HG03439 (cell line): ENCODE measurements around the gene MAPK8IP3.

Experiments
- ATAC-seq: cut with Tn5 transposase; IDR thresholded peaks from one replicate; pipeline ENCODE4 v1.9.1; 2021; ENCODE audit warnings: mild to moderate bottlenecking, moderate library complexity; ENCODE audit not compliant: unreplicated experiment

MAPK8IP3 gene

GRCh38 chr16:1762196-1762878 lies 56.3 kb downstream of the MAPK8IP3 start:
- no peak for ATAC-seq

- no peak for ATAC-seq
These were observed 57.0 kb downstream of the MAPK8IP3 start for GRCh38 chr16:1762879-1763520.

- no peak for ATAC-seq
These were observed 57.8 kb downstream of the MAPK8IP3 start for GRCh38 chr16:1763521-1764511.

GRCh38 chr16:1764971-1765370 lies 59.0 kb downstream of the MAPK8IP3 start:
- no peak for ATAC-seq

DNA sequence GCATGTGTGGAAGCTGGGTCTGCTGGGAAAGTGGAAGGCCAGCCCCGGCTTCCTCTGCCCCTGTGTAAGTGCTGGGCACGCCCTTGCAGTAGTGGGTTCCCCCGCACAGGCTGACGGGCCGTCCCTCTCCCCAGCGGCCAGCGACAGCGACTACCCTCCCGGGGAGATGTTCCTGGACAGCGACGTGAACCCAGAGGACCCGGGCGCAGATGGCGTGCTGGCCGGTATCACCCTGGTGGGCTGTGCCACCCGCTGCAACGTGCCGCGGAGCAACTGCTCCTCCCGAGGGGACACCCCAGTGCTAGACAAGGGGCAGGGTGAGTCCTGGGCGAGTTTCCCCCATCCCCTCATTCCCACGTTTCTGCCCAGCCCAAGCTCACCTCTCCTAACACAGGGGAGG lies 59.8 kb downstream of the MAPK8IP3 start:
- no peak for ATAC-seq

DNA sequence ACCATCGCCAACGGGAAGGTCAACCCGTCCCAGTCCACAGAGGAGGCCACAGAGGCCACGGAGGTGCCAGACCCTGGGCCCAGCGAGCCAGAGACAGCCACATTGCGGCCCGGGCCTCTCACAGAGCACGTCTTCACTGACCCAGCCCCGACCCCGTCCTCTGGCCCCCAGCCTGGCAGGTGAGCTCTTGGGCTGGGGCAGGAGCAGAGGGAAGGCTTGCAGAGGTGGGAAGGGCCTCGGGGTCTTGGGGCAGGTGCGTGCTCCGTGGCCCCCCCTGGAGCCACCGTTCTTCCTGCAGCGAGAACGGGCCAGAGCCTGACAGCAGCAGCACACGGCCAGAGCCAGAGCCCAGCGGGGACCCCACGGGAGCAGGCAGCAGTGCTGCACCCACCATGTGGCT lies 60.2 kb downstream of the MAPK8IP3 start:
- no peak for ATAC-seq

DNA sequence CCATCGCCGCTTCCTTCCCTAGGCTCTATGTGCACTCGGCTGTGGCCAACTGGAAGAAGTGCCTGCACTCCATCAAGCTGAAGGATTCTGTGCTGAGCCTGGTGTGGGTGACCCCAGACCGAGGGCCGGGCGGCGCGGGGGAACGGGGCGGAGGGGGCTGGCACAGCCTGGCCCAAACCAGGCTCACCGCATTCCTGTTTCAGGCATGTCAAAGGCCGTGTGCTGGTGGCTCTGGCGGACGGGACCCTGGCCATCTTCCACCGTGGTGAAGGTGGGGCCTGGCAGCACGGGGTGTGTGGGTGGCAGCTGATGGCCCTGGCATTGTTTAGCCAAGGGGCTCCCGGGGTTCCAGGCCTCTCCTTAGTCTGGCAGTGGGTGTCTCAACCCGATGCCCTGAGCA lies 60.7 kb downstream of the MAPK8IP3 start:
- ATAC-seq = no peak

- ATAC-seq = no peak
These were observed 61.4 kb downstream of the MAPK8IP3 start for GRCh38 chr16:1767116-1767994.

DNA sequence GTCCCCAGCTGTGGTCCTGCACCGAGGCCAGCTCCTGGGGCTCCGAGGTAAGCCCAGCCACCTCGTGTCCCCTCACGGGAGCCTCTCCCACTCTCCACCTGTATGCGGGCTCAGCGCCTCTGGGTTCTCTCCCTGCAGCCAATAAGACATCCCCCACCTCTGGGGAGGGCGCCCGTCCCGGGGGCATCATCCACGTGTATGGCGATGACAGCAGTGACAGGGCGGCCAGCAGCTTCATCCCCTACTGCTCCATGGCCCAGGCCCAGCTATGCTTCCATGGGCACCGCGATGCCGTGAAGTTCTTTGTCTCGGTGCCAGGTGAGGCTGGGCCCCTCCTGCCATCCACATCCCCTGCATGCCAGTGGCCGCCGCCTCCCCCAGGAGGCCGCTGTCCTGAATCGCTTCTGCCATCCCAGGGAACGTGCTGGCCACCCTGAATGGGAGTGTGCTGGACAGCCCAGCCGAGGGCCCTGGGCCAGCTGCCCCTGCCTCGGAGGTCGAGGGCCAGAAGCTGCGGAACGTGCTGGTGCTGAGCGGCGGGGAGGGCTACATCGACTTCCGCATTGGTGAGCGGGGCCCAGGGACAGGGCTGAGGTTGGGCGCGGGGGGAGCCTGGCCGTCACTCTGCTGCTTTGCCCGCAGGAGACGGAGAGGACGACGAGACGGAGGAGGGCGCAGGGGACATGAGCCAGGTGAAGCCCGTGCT lies 62.2 kb downstream of the MAPK8IP3 start:
- ATAC-seq = no peak

DNA sequence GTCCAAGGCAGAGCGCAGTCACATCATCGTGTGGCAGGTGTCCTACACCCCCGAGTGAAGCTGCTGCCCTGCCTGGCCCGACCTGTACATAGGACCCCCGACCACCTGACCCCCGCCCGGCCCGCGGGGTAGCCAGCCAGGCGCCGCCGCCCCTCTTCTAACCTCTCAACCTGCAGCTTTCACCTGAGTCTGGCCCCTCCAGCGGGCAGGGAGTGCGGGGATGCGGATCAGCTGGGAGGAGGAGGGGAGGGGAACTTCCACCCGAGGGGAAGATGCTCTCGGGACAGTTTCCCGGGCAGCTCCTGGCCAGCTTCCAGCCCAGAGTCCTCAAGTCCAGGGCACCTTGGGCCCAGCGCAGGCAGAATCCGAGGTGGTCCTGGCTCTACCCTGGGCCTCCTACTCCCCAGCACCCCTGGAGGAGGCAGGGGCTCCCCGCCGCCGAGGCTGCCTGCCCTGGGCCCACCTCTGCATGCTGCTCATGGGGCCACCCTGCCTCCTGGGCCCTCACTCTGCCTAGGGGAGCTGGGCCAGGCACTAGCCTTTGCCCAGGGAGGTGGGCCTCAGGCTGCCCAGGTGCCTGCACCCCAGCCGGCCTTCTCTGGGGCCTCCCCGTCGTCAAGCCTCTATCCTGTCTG lies 62.9 kb downstream of the MAPK8IP3 start:
- ATAC-seq = no peak

GRCh38 chr16:1769402-1770300 lies 63.7 kb downstream of the MAPK8IP3 start:
- ATAC-seq = no peak

GRCh38 chr16:1770328-1771187 lies 64.6 kb downstream of the MAPK8IP3 start:
- ATAC-seq = no peak

DNA sequence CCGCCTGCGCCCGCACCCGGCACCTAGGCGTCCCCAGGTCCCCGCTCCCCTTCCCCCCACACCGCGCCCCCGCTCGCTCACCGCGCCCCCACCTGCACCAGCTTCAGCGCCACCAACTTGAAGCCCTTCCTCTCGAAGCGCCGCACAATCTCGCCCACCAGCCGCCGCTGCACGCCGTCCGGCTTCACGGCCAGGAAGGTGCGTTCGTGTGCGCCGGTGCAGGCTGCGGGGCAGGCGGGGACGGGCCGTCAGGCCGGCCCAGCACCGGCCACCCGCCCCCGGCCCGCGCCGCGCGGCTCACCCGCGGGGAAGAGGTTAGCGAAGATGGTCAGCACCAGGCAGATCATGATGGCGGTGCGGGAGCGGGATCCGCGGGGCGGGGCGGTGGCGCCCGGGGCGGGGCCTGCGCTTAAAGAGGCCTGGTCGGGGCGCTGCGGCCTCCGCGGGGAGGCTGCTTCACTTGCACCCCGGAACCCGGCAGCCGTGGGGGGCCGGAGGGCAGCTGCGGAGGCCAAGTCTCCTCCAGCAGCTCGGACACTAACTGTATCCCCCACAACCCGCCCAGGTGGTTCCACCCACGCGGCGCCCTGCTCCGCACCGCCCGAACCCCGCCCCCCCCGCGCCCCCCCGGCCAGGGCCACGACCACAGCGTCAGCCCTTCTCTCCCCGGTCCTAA lies 65.3 kb downstream of the MAPK8IP3 start, which contains the start of gene NME3:
TSS of gene NME3 (minus strand) at position 356 of the 676 bp plus-strand sequence. CDS start at position 347, 9 bp downstream.
- no peak for ATAC-seq

- ATAC-seq = no peak
These were observed 65.9 kb downstream of the MAPK8IP3 start for GRCh38 chr16:1771864-1772361.

DNA sequence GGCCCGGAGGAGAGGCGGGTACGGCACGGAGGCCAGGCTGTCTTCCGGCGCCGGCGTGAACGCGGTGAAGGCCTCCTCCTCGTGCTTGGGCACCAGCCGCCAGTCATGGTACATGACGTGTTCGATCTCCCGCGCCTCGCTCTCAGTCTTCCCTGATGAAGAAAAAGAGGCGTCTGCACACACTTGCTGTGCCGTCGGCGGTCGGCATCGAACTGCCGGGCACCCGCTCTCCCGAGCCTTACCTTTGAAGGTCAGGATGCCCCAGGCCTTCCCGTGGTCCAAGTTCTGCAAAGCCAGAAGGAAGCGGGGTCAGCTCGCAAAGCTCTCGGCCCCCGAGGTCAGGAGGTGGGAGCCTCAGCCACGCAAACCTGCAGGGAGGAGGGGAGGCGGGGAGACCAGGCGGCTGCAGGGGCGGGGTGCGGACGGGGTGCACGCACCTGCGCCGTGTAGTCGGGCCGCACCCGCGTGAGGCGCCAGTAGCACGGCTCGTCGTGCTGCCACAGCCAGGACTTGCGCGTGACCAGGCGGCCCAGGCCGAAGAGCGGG lies 66.4 kb downstream of the MAPK8IP3 start, which contains the start of gene EME2:
TSS of gene EME2 (plus strand) at position 449 of the 546 bp plus-strand sequence. CDS start 418 bp downstream, outside the sequence.
- peak; percentile 5 for ATAC-seq
